HG03196 (cell line): Measurements from ENCODE around the gene SYNE2.
A peak's percentile ranks its signal among the peaks of the same experiment; 100 is the strongest.

Experiments used
- ATAC-seq: cut with Tn5 transposase; IDR thresholded peaks from one replicate; pipeline ENCODE4 v1.9.1; 2021; ENCODE audit not compliant: unreplicated experiment

The SYNE2 gene

DNA sequence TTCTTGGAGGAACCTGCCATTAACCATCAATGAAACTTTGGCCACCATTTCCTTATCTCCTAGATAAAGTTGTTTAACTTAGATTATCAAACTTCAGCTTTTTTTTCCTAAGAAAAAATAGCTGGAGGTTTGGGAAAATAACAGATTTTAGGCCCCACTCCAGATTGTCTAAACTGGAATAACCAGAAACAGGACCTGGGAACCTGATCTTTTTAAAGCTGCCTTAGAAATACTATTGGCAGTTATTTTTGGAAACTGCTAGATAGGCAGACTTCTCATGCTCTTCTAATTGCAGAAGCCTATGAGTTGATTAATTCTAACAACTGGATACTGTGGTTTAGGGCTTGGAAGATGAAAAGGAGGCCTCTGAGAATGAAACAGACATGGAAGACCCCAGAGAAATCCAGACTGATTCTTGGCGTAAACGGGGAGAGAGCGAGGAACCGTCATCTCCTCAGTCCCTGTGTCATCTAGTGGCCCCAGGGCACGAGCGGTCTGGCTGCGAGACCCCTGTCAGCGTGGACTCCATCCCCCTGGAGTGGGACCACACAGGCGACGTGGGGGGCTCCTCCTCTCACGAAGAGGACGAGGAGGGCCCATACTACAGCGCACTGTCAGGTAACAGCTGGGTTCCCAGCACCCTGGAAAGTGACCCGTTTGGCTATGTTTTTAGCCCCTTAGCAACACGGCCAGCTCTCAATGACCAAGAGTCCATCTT lies 361.2 kb downstream of the SYNE2 start:
- ATAC-seq, result no peak

DNA sequence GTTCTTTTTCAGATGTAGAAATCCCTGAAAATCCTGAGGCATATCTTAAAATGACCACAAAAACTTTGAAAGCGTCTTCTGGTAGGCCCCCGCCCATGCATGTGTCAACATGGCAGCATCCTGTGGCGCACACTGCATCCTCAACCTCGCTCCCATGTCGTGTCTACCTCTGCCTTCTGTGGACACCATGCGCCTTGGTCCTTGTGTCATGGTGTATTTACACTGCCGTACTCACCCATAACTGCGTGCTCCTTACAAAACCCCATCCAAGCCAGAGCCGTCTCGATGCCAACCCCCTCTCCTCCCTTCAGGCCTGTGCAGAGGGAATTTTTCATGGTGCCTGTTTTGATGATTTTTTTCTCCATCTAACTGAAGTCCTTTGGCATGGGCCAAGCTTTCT lies 362.5 kb downstream of the SYNE2 start:
- no peak for ATAC-seq

DNA sequence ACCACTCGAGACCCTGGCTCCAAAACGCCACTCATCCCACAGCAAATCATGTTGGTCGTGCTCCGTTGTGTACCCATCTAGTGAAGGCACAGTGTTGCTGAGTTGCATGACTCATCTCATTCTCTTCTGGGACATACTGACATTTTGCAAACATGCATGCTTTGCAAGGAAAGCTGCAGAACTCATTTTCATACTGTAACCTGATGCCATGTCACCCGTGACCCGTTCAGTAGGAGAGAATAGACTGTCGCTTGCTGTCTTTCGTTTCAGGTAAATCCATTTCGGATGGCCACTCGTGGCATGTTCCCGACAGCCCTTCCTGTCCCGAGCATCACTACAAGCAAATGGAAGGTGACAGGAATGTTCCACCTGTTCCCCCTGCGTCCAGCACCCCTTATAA lies 363.2 kb downstream of the SYNE2 start:
- no peak for ATAC-seq

DNA sequence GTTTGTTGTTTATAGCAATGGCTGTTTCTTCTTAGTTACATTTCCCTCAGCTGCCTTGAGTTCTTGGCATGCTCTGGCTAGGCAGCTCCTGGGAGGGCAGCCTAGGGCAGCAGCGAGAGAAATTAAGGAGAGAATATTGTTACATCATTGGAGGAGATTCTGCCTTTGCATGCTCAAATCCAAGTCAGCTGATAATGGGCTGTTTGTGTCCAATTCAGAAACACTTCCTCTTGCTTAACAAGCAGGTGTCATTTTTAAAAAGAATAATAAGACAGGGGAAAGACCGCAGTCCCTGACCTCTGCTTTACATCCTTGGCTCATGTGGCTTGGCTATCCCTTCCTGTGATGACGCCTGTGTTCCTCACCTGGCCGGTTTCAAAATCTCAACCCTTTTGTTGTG lies 364.5 kb downstream of the SYNE2 start:
- ATAC-seq, result no peak

DNA sequence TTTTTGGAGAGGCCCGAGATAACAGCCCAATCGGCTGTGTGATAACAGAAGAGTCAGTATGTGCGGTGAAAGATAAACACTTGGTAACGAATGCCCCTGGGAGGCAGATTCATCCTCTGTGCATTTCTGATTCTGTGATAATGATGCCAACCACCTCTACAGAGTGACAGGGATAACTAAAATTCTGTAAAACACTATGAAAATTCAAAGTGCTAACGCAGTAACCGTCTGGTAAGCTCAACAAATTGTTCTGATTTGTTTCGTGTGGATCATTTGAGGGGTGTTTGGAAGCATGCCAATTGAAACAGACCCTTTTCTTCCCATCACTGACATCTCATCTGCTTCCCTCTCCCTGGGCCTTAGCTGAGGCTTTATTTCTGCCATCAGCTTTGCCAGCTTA lies 365.0 kb downstream of the SYNE2 start:
- no peak for ATAC-seq

DNA sequence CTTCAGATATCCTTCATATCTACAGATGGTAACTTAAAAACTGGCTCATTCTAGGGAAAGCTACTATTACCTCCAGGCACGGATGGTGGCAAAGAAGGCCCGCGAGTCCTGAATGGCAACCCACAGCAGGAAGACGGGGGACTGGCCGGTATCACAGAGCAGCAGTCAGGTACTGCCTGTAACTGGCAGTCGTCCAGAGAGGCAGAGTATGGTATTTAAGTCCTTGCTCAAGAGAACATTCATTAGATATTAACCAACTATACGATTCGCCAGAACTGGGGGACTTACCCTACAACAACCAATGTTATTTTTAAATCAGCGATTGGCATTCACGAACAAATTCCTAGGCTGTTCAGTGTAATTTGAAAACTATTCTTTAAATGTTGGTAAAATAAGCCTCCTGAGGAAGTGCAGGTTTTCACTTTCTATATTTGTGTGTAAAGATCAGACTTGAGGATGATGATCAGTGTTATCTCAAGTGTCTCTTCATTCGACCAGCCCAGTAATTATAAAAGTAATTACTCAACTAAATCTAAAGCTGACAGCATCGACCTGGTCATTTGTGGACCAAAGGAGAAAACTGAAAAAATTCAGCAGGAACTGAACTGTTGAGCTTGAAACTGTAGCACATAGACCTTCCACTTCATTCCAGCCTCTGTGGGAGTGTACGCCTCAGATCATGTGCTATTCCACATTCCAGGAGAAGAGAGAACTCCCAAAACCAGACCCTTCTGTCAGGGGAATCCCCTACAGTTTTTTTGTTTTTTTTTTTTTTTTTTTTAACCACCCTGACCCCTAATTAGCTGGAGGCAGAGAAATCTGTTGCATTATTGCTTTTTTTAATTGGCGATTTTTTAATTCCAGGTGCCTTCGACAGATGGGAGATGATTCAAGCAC lies 365.8 kb downstream of the SYNE2 start:
- no peak for ATAC-seq

DNA sequence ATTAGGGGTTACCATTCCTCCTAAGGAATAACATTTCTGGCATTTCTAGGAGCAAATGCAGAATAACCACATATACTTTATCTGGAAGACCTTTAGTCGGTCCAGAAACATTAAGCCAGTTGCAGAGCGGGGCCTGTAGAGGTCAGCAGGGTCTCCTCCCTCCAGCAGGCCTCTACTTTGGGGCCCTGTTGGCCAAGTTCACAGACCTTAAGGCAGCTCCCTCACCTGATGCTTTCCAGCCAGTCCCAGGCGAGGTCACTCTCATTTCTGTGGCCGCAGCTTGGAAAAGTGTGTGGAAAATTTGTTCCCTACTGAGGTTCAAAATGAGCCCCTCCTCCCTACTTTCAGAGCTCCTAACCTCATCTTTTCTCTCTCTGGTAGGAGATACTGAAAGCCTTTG lies 367.3 kb downstream of the SYNE2 start:
- ATAC-seq, result no peak

DNA sequence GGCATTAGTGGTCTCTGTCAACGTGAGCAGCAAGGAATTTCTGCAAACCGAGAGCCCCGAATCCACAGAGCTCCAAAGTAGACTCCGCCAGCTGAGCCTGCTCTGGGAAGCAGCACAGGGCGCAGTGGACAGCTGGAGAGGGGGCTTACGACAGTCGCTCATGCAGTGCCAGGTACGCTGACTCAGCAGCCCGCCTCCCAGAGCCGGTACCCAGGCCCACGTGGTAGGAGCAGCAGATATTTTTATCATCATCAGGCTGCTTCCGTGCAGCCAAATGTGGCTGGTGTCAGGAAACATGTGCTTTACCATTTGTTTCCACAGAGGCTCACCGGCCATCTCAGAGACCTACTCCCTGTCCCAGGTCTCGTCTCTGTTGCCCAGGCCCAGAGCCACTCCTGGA lies 367.7 kb downstream of the SYNE2 start:
- ATAC-seq, result no peak

DNA sequence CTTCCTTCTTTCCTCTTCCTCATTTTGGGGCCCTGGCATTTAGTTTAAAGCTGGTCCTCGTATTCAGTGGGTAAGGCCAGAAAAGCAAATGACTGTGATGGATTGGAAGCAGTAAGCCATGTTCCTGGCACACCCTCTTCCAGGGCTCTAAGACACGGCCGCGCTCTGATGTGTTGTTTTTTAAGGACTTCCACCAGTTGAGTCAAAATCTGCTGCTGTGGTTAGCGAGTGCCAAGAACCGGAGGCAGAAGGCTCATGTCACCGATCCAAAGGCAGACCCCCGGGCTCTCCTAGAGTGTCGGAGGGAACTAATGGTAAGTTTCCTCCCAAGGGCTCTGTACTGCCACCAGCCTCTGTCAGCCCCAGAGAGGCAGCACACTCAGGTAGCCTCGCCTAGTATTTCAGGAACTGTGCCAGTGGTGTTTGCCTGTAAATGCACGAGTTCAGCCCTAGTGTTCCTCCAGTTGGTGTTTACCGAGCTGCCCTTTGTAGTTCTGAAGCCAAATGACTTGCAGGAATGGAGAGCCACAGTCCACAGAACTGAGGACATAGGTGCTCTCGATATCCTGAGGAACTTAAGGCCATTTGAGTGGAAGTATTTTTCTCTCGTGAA lies 368.7 kb downstream of the SYNE2 start:
- ATAC-seq, result no peak

DNA sequence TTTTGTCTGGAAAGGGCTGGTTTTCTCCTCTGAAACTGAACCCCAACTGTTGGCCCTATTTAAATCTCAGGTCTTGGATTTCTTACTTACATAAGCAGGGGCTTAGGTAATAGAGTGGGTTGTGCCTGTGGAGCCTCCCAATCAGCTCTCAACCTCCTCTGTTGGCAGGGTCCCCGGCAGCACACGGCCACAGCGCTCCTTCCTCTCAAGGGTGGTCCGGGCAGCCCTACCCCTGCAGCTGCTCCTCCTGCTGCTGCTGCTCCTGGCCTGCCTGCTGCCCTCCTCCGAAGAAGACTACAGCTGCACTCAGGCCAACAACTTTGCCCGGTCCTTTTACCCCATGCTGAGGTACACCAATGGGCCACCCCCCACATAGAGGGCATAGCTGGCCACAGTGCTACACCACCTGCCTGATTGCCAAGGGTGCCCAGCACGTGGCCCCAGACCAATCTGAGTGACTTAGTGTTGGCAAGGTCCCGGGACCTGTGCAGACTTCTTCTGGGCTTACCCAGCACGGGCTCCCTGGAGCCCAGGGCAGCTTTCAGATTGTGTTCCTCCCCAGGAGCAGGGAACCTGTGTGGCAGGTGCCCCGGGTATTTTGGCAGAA lies 372.4 kb downstream of the SYNE2 start:
- no peak for ATAC-seq

DNA sequence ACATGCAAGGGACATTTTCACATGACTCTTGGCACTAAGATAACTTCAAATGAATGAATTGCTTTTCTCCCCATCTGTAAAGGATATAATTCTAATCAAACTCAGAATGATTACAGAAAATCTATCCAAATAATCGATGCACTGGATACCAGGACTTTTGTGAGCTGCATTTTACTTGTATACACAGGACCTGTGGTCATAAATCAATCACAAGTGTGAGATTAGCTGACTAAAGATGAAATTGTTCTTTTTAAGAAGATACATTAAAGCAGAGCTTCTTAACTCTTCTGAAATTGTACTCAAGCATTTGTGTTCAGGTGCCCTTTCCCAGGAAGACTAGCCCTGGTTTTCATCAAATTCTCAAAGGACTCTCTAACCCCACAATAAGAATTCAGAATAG lies 375.1 kb downstream of the SYNE2 start:
- ATAC-seq, result no peak

DNA sequence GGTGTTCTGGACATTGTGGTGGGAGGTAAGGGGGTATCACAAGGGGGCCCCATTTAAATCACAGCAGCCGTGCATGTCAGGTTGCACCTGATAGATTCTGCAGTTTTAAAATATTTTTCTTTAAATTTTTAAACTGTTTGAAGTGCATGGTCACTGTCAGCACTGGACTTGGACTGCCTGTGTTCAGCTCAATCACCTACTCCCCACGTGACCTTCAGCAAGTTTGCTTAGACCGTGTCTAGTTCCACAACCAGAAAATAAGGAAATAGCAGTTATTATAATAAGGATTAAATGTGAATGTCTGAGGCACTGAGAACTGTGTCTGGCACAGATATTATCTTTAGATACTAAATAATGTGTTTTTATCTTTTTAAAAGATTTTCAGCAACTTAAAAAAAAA lies 376.7 kb downstream of the SYNE2 start:
- ATAC-seq, result no peak

DNA sequence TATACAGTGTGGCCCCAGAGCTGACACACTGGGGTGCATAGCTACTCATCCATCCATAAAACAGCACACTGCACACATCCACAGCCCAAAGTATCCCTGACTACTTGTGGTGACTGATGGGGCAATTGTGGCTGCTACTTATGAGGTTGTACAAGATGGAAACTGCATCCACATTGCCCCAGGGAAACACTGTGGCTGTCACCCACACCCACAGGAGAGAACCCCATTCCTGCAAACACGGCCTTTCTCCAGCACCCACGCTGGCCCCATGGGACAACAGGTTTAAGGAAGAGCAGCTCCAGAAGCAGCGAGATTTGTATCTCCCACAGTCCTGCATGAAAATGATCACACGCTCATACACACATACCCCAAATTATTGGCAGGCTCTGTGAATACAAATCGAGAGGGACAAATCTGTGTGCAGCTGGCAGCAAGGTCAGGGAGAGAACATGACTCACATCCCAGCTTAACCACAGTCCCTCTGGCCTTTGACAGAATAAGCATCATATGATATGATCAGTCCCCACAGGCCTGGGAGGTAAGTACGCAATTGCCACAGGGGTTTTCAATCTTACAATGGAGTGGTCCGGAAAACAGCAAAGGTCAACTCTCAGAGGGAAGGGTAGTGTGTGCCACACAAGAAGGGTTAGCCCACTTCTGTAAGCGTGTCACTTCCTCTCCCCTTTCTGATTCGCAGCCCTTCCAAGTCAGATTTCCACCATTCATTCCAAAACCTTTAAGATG lies 379.5 kb downstream of the SYNE2 start:
- peak; percentile 31 for ATAC-seq

DNA sequence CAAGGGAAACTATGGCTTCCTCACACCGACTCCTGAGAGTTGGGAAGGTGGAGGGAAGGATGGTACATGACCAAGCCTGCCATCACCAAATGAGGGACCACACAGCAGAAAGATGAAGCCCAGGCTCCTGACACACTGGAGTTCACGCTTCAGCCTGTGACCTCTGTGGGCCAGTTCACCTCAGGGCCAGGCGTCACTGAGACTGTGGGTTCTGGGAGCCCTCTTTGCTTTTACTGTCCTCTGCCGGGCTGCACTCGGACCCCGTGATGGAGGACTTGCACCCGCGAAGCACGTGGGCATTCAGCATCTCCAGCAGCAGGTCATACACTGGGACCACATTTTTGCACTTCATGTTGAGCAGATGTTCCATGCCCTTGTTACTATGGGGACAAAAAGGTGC lies 380.1 kb downstream of the SYNE2 start:
- ATAC-seq, result no peak

DNA sequence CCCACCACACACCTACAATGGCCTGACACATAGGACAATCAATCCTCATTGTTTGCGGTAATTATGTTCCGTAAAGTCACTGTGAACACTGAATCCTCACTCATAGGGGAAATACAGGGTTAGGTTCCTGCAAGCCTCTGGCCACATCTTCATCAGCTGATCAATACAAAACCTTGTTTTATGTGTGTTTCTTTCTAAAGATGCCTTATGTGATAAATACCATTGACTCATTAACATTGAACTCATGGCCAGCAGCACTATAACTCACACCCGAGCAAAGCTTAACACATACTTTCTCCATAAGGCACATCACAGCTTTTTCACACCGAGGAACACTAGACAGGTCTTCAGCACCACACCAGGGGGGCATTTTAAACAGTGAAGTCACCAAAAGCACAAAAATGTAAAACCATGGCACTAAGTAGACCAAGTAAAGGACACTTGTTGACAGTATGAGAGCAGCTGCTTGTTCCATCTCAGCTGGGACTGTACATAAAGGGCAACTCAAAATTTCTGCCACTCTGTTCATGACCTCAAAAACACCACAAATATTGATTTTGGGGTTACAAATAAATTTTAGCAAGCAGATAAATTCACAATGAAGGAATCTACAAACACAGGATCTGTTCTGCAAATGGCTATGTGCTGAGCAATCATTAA lies 380.9 kb downstream of the SYNE2 start:
- ATAC-seq, result no peak

DNA sequence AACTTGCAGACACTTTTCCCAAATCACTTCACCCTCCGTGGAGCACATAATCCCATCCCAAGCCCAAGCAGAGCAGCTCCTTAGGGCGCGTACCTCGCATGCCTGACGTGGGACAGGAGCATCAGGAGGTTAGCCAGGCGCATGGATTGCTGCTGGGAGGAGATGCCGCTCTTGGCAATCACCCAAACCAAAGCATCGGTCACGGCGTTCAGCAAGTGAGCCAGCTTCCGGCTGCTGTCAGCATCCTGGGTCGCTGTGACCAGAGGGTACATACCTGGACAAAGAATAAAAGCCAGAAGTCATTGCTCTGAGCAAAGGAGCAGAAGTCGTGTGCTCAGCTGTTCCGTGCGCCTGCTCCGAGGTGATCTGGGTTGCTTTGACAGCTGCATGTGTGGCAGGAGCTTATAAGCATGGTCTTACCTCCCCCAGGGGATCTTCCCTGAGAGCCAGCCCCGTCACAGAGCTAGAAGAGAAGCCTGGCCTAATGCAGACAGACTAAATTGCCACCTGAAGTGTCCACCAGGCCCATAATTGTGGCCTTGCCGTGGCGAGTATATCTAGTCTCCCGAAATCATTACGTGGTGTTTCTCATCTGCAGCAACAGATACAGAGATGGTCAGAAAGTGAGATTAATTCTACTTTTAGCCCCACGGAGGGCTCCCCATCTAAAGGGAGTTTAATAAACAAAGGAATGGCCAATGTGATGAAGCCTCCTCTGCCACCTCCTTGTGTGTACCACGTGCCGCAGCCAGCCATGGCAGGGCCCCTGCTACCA lies 382.3 kb downstream of the SYNE2 start:
- peak; percentile 3 for ATAC-seq

DNA sequence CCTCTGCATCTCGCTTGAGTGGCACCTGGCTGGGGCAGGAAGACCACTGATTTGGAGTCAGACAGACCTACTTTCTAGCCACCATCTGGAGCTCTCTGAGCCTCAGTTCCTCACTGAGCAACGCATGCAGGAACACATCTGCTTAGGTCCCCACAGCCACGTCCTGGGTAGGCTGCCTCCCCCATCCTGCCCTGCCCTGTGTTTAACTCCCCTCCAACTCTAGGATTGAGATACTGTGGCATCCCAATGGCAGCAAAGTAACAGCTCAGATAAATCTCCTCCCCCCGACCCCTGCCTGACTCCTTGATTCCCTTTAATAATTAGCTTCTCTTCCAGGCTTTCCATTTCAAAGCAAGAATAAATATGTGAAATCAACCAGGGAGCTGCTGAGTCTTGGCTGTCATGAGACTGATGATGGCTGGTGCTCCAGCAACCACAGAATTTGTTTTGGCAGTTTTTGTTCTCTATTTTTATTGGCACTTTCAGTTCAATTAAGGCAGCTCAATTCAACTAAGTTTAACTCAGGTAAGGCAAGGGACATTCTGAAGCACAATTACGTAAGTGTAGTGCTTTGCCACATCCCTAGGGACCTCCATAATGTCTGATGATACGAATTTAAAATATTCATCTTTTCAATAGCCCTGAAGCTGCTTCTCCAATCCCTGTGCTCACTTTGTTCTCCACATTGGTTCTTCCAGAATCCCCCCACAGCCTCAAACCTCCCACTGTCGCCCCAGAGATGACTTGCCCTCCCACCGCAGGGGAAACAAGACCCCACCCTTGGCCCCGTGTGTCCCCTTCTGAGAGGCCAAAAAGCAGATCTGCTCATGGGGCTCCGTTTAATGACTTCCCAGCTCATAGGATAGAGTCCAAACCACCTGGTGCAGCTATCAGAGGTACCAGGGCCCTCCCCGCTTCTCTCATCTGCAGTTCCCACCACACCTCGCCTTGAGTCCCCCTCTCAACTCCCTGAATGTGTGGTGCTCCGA lies 383.1 kb downstream of the SYNE2 start:
- peak; percentile 57 for ATAC-seq

DNA sequence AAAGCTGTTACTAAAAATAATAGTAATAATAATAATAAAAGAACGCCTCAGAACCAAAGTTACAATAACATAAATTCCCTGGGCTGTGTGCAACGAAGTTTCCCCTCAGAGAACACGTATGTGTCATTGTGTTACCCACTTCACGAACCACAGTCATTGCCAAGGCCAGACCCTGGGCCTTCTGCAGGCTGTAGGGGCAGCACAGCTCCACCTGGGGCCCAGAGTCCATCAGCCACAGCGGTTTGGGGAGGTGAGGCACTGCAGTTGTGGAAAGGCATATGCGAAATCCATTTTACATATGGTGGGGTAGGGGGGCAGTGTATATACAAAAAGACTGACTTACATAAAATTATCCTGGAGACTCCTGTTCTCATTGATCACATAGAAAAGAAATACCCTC lies 385.2 kb downstream of the SYNE2 start:
- ATAC-seq, result no peak
